Activated T-cell treated with anti-CD3 and anti-CD28 coated beads, Interleukin-2, amount 50 U/mL, for 24 hours (primary cell): ENCODE measurements around the gene DPY19L2.
"Not testable (repeated sequence)": the region's sequence is repeated elsewhere in the genome, so short reads cannot be mapped to it uniquely, and the experiment has no call there.

Experiments used
- DNase-seq: peaks from one replicate; pipeline ENCODE4 v3.0.0-alpha.2; 2020
- H3K27ac Mint-ChIP-seq: 2 replicates; pipeline ENCODE4 v1.8.0; 2020; ENCODE audit warnings: mild to moderate bottlenecking, mixed read lengths
- H3K27me3 Mint-ChIP-seq: 2 replicates; pipeline ENCODE4 v1.8.0; 2020; ENCODE audit warnings: mixed read lengths
- H3K36me3 Mint-ChIP-seq: 2 replicates; pipeline ENCODE4 v1.8.0; 2020; ENCODE audit warnings: low read depth, mixed read lengths
- H3K4me1 Mint-ChIP-seq: 2 replicates; pipeline ENCODE4 v1.8.0; 2020; ENCODE audit warnings: low read depth, mixed read lengths
- H3K4me3 Mint-ChIP-seq: 2 replicates; pipeline ENCODE4 v1.8.0; 2020; ENCODE audit warnings: mild to moderate bottlenecking, moderate library complexity, mixed read lengths
- H3K9me3 Mint-ChIP-seq: 2 replicates; pipeline ENCODE4 v1.8.0; 2020; ENCODE audit warnings: mixed read lengths

DPY19L2 gene

DNA sequence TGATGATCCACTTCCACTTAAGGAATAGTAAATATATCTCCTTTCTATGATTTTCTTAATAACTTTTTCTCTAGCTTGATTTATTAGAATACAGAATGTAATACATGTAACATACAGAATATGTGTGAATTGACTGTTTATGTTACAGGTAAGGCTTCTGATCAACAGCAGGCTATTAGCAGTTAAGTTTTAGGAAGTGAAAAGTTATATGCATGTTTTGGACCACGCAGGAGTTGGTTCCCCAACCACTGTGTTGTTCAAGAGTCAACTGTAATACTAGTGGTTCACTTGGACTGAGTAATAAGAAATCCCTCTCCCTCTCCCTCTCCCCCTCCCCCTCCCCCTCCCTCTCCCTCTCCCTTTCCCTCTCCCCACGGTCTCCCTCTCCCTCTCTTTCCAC is 17.5 kb upstream of the DPY19L2 start:
- not testable (repeated sequence) for DNase-seq, H3K27ac Mint-ChIP-seq, H3K36me3 Mint-ChIP-seq, H3K4me3 Mint-ChIP-seq, H3K9me3 Mint-ChIP-seq, H3K4me1 Mint-ChIP-seq
- H3K27me3 Mint-ChIP-seq: peaks cover 16% of the 10 kb centered on the region

DNA sequence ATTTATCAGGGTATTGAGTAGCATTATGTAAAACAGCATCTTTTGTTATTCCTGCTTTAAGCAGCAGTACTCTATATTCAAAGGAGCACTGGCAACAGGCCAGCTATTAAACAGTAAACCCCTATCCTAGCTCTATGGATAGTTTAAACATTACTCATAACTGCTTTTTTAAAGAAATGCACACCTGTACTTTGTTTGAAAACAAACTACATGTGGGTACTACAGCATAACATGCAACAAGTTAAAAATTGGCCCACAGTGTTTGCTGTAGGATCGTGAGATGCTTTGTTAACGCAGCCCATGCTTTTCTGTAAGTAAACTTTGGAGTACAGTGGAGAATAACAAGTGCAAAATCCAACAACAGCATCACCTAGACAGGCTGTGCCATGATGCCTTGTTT is 14.3 kb upstream of the DPY19L2 start:
- not testable (repeated sequence) for H3K4me3 Mint-ChIP-seq, H3K27ac Mint-ChIP-seq, H3K36me3 Mint-ChIP-seq, H3K4me1 Mint-ChIP-seq, DNase-seq, H3K9me3 Mint-ChIP-seq
- peaks cover 14% of the 10 kb centered on the region for H3K27me3 Mint-ChIP-seq

DNA sequence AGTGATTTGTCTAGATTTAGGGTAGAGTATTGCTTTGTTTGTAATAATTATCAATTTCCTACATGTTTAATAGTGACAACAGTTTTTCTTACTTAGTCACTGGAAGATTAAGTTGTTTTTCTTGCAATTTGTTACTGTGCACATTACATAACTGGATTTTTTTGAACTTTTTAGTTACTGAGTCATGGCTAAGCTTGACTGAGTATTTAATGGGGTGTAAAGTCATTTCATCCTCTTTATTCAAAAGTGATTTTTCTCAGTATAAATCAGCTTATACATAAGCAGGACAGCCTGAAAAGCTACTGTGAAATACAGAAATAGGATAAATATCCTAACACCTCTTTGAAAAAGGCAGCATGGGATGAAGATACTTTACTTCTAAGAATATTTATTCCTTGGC is 12.5 kb upstream of the DPY19L2 start:
- not testable (repeated sequence) for H3K36me3 Mint-ChIP-seq, H3K27ac Mint-ChIP-seq, H3K4me1 Mint-ChIP-seq, H3K4me3 Mint-ChIP-seq, DNase-seq, H3K9me3 Mint-ChIP-seq
- peaks cover 14% of the 10 kb centered on the region for H3K27me3 Mint-ChIP-seq

DNA sequence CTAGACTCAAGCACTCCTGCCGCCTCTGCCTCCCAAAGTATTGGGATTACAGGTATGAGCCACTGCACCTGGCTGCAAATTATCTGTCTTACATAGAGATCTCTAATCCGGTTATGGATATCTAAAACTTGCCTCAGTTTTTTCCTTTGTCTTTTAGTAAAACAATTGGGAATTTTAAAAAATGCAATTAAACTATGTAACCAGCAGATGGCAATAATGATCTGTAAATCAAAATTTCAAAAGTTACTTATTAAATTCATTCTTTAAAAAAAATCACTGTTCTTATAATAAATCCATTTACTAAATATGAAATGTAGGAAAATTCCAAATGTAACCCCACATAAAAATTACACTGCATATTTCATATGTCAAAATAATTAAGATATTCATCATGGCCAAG is 4.3 kb upstream of the DPY19L2 start:
- peaks cover 35% of the 10 kb centered on the region for H3K27me3 Mint-ChIP-seq
- H3K27ac Mint-ChIP-seq, H3K9me3 Mint-ChIP-seq, H3K4me3 Mint-ChIP-seq, H3K36me3 Mint-ChIP-seq, DNase-seq: not testable (repeated sequence)
- peaks cover 20% of the 10 kb centered on the region for H3K4me1 Mint-ChIP-seq

DNA sequence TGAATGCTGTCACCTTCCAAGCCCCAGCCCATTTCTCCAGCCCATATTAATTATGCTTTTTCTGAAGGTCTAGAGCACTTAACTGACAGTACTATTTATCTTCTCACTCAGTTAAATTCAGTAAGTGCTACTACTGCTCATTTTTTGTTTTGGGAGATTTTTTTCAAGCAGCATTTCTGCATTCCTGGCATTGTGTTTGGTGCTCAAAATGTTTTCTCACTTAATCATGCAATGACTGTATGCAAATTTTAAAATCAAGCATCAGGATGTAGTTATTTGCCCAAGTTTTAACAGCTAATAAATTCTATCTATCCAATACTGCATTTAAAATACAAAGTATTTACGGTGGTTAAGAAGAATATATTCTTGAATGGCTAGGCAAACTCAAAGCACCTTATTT is 1.6 kb upstream of the DPY19L2 start:
- not testable (repeated sequence) for H3K36me3 Mint-ChIP-seq, H3K9me3 Mint-ChIP-seq, H3K27ac Mint-ChIP-seq, DNase-seq
- peak overlapping the region; percentile 18 for H3K4me3 Mint-ChIP-seq
- H3K27me3 Mint-ChIP-seq: peaks cover 45% of the 10 kb centered on the region
- peaks cover 24% of the 10 kb centered on the region for H3K4me1 Mint-ChIP-seq

DNA sequence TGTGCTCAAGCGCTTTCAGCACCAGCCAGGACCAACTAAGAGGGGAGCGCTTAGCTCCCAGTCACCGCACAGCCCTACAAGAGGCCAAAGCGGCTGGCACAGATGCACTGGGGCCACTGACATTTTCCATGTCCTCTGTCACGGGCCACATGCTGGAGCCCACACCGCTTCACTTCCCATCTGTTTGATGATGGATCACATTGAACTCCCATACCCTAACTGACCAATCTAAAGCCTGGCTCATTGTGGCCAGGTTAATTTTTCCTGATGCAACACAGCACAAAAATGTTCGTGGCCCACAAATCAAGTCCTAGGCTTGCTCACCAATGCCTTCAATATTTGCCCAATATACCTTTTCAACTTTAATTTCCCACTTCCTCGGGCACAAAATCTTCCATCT is 1.1 kb upstream of the DPY19L2 start:
- Mint-ChIP-seq H3K4me1 (peaks cover 24% of the 10 kb centered on the region), H3K4me3 (peak overlapping the region; percentile 81), H3K27me3 (peaks cover 45% of the 10 kb centered on the region)
- H3K36me3 Mint-ChIP-seq, H3K9me3 Mint-ChIP-seq, DNase-seq, H3K27ac Mint-ChIP-seq: not testable (repeated sequence)

DNA sequence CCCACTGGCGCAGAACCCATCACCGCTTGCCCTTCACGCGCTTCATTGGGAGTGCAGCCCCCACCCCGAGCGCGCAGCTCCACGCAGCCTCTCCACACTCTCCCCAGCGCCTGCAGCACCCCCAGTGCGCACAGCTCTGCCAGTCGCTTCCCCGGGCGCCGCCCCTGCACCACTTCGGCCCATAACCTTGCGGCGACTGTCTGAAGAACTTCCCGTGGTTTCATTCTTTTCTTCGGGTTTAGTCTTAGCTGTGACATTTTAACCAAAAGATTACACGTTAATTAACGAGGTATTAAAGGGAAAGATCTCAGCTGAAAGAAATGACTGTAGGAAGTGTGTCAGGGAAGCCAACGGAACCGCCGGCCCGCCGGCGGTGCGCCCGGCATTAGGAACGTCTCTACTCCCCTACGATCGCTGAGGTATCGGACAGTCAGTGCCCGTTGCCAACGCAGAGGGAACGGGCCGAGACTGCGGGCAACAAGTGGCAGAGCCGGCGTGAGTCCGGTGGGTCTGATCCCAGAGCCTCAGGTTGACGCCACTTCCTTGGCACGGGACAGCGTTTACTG is 590 bp upstream of the DPY19L2 start:
- H3K27ac Mint-ChIP-seq: peak overlapping the region; percentile 60
- DNase-seq: peak; percentile 41
- peak overlapping the region; percentile 81 for H3K4me3 Mint-ChIP-seq
- H3K27me3 Mint-ChIP-seq: peaks cover 47% of the 10 kb centered on the region
- H3K4me1 Mint-ChIP-seq: peaks cover 24% of the 10 kb centered on the region
- H3K36me3 Mint-ChIP-seq, H3K9me3 Mint-ChIP-seq: not testable (repeated sequence)

DNA sequence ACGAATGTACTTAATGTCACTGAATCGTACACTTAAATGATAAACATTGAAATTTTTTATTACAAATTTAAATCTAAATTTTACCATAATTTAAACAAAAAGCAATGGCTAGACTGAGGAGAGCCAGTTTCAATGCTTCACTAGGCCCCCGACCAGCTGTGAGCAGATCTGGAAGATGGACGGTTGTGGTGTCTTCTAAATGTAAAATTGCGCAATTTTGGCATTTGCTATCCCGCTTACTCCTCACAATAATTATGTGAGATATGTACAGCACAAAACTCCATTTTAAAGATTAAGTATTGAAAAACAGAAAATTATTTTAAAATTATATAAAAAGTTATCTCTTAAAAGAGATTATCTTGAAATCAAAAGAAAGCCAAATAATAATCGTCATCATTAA is 5.3 kb downstream of the DPY19L2 start:
- H3K9me3 Mint-ChIP-seq, H3K27ac Mint-ChIP-seq, DNase-seq, H3K36me3 Mint-ChIP-seq, H3K4me3 Mint-ChIP-seq: not testable (repeated sequence)
- peaks cover 12% of the 10 kb centered on the region for H3K4me1 Mint-ChIP-seq
- H3K27me3 Mint-ChIP-seq: peaks cover 20% of the 10 kb centered on the region

DNA sequence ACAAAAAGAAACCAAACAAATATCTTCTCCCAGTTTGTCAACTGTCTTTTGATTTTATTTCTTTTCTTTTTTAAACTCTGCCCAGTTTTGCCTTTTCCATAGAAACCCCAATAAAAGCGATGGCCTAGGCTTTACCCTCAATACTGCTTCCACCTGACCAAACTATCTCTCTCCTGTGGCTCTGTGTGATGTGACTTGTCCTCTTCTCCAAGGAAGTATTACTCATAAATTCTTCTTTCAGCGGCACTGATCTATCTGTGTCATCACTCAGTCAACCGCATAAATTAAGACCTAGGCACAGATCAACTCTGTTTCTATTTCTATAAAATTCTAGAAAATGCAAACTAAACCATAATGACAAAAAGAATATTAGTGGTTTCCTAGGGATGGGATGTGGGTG is 9.8 kb downstream of the DPY19L2 start:
- not testable (repeated sequence) for H3K9me3 Mint-ChIP-seq, DNase-seq, H3K27ac Mint-ChIP-seq, H3K27me3 Mint-ChIP-seq, H3K36me3 Mint-ChIP-seq, H3K4me3 Mint-ChIP-seq, H3K4me1 Mint-ChIP-seq

DNA sequence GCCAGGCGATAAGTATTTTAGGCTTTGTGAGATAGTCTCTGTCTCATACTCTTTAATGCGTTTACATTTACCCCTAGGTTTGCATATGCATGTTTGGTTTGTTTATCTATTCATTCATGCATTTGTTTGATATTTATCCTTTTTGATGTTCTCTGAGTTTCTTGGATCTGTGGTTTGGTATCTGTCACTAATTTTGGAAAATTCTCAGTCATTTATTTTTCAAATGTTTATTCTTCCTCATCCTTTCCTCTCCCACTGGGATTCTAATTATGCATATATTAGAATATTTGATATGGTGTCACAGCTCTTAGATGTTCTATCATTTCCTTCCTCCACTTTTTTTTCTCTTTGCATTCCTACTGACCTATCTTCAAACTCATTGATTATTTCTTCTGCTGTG is 11.9 kb downstream of the DPY19L2 start:
- DNase-seq, H3K27me3 Mint-ChIP-seq, H3K4me1 Mint-ChIP-seq, H3K4me3 Mint-ChIP-seq, H3K27ac Mint-ChIP-seq, H3K36me3 Mint-ChIP-seq, H3K9me3 Mint-ChIP-seq: not testable (repeated sequence)

DNA sequence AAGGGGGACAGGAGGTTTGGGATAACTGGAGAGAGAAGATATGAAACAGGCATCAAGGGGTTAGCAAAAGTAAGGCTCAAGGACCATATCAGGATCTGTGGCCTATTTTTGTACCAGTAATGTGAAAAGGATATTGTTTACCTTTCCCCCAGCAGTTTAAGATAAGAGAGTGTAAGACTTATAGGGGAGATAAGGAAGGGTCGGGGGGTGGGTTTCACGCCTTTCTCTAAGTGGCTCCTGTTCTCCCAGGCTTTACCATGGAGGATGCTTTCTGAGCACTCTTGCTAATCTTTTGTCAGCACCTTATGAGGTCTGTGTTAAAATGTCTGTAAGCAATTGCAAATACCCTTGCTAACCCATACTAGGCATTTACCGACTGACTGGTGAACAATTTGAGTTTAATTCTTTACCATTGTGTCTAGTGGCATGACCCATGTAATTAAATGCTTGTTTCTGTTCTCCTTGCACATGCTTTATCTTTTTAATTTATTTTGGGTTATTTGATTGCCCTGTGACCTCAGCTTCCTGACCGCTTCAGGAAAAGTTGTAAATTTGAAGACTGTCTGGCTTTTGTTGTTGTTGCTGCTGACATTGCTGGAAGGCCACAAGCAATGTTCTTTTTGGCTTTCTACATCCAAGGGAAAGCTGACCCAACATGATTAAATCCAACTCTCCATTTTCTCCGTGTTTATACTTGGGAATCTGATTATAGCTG is 12.6 kb downstream of the DPY19L2 start:
- not testable (repeated sequence) for H3K27ac Mint-ChIP-seq, H3K27me3 Mint-ChIP-seq, H3K4me1 Mint-ChIP-seq, H3K36me3 Mint-ChIP-seq, H3K9me3 Mint-ChIP-seq, H3K4me3 Mint-ChIP-seq, DNase-seq

DNA sequence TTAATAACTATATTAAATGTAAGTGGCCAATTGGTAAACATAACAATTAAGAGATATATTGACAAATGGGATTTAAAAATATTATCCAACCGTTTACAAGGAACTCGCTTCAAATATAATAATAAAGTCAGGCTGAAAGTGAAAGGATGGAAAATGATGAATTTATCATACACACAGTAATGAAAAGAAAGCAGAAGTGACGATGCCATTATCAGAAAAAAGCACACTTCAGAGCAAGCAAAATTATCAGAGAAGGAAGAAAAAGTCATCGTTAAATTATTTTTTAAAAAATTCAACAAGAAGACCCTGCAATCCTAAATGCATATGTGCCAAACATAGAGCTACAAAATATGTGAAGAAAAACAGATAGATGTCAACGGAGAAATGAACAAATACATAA is 13.8 kb downstream of the DPY19L2 start:
- not testable (repeated sequence) for DNase-seq, H3K9me3 Mint-ChIP-seq, H3K4me3 Mint-ChIP-seq, H3K27me3 Mint-ChIP-seq, H3K36me3 Mint-ChIP-seq, H3K27ac Mint-ChIP-seq, H3K4me1 Mint-ChIP-seq

DNA sequence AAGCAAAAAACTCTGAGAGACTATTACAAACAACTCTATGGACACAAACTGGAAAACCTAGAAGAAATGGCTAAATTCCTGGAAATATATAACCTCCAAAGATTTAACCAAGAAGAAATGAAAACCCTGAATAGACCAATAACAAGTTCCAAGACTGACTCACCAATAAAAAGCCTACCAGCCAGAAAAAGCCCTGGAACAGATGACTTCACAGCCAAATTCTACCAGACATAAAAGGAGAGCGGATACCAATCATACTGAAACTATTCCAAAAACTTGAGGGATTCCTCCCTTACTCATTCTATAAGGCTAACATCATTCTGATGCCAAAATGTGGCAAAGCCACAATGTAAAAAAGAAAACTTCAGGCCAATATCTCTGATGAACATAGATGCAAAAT is 18.8 kb downstream of the DPY19L2 start:
- not testable (repeated sequence) for H3K9me3 Mint-ChIP-seq, H3K4me1 Mint-ChIP-seq, DNase-seq, H3K36me3 Mint-ChIP-seq, H3K4me3 Mint-ChIP-seq, H3K27ac Mint-ChIP-seq, H3K27me3 Mint-ChIP-seq

DNA sequence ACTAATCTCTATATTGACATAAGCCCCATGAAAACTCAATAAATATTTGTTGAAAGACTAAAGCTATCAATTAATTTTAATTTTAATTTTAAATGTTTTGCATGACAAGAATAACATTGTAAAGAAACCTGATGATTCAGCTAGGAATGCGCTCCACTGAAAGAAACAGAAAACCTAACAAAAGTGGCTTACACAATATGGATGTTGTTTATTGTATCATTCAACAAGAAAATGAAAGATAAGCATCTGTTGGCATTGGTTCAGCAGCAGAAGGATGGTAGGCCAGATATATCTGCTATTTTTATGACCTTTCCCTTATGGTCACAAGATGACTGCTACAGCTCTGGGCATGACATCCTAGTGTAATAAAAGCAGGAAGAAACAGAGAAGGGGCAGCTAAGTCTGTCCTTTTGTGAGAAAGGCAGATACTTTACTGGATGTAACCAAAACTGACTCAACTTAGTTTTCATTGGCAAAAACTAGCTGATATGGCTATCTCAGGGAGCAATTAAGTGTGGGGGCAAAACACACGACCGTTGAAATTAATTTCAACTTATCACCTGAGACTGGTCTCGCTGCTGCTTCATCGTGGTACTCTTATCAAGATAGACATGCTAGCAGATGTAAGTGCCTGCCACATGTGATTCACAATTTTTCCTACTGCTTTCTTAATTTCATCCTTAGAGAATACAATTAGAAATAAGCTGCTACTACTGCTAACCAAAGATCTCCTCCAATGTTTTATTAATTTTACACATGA is 24.7 kb downstream of the DPY19L2 start:
- H3K27ac Mint-ChIP-seq, DNase-seq, H3K36me3 Mint-ChIP-seq, H3K9me3 Mint-ChIP-seq, H3K4me3 Mint-ChIP-seq, H3K27me3 Mint-ChIP-seq, H3K4me1 Mint-ChIP-seq: not testable (repeated sequence)

DNA sequence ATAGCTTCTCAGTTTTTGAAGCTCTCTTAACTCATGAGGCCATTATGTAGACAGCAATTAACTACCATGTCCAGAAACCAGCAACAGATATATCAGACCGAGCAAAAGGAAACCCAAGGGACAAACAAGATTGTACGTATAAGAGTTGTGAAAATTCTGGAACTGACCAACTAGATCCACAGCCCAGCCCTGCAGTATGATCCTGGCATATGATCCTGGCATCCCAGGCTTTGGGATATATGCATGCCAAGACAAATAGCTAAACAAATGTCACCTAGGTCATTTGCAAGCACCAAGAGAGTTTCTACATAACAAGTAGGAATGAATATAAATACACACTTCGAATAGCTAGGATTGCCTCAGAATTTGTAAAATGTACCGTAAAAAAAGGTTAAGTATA is 44.0 kb downstream of the DPY19L2 start:
- not testable (repeated sequence) for H3K27ac Mint-ChIP-seq, DNase-seq, H3K4me1 Mint-ChIP-seq, H3K4me3 Mint-ChIP-seq, H3K27me3 Mint-ChIP-seq, H3K36me3 Mint-ChIP-seq, H3K9me3 Mint-ChIP-seq
